CD4-positive, alpha-beta T cell treated with Interleukin-17A for 4 hours (primary cell): ENCODE data around the gene CBL.

Experiments used
- DNase-seq: peaks from one replicate; pipeline ENCODE4 v3.0.0-alpha.2; 2020; ENCODE audit warnings: mixed read lengths

The CBL gene

GRCh38 chr11:119335091-119335654 lies 129.0 kb downstream of the CBL start:
- no peak for DNase-seq

- DNase-seq, result no peak
These were observed 129.8 kb downstream of the CBL start for GRCh38 chr11:119335655-119336543.

GRCh38 chr11:119336744-119337469 lies 130.8 kb downstream of the CBL start:
- DNase-seq, result no peak

GRCh38 chr11:119337581-119338317 lies 131.6 kb downstream of the CBL start:
- no peak for DNase-seq

- peak; percentile 79 for DNase-seq
These were observed 132.3 kb downstream of the CBL start for GRCh38 chr11:119338318-119338890.

- DNase-seq, result no peak
These were observed 132.9 kb downstream of the CBL start for GRCh38 chr11:119338965-119339588.

GRCh38 chr11:119339589-119340334 lies 133.6 kb downstream of the CBL start:
- DNase-seq, result peak; percentile 63

GRCh38 chr11:119340335-119341221 lies 134.4 kb downstream of the CBL start, which contains the start of gene C1QTNF5:
C1QTNF5 (minus strand) TSS chr11:119340883; CDS start chr11:119340397, 486 bp downstream.
- no peak for DNase-seq

GRCh38 chr11:119341222-119342022 lies 135.3 kb downstream of the CBL start:
- DNase-seq, result no peak

- DNase-seq, result no peak
These were observed 135.8 kb downstream of the CBL start for GRCh38 chr11:119342023-119342300.

- no peak for DNase-seq
These were observed 136.4 kb downstream of the CBL start for GRCh38 chr11:119342362-119343130.

GRCh38 chr11:119343726-119344125 lies 137.6 kb downstream of the CBL start:
- no peak for DNase-seq

- DNase-seq, result no peak
These were observed 138.3 kb downstream of the CBL start for GRCh38 chr11:119344291-119345010.

GRCh38 chr11:119345685-119346084 lies 139.5 kb downstream of the CBL start:
- DNase-seq, result no peak

GRCh38 chr11:119346605-119347004 lies 140.5 kb downstream of the CBL start, which contains the start of gene MFRP:
MFRP (minus strand) TSS chr11:119346705; CDS start chr11:119346513, 192 bp downstream.
- no peak for DNase-seq

GRCh38 chr11:119347242-119347641 lies 141.1 kb downstream of the CBL start:
- no peak for DNase-seq

- DNase-seq, result no peak
These were observed 141.9 kb downstream of the CBL start for GRCh38 chr11:119347940-119348605.
